Activated CD4-positive, alpha-beta memory T cell treated with anti-CD3 and anti-CD28 coated beads, Interleukin-2, amount 10 ng/mL, durations not matched to agents 7 days and 5 days (primary cell): ENCODE measurements around the gene UBE2G1. TPM values are rescaled to one million over a fixed set of nuclear protein-coding genes. Genes with fewer than 3 reads are reported as not detected.
"Not testable (repeated sequence)": the region's sequence is repeated elsewhere in the genome, so short reads cannot be mapped to it uniquely, and the experiment has no call there.

Experiments used
- CTCF ChIA-PET: fragments of 350-600 bp; sonication (Branson Sonifier 250); formaldehyde crosslinking; loops from one replicate; lab custom pipeline; 2021; ENCODE audit warnings: antibody characterized with exemption, inconsistent platforms; lab: Charles Lee
- POLR2A ChIA-PET: fragments of 350-600 bp; sonication (Branson Sonifier 250); formaldehyde crosslinking; loops from one replicate; lab custom pipeline; 2021; ENCODE audit warnings: antibody characterized with exemption; lab: Charles Lee
- DNase-seq: peaks from one replicate; pipeline ENCODE4 v3.0.0-alpha.2; 2020
- H3K27ac Mint-ChIP-seq: one replicate; pipeline ENCODE4 v1.8.0; 2021; ENCODE audit warnings: mild to moderate bottlenecking, mixed read lengths
- H3K27me3 Mint-ChIP-seq: one replicate; pipeline ENCODE4 v1.8.0; 2021; ENCODE audit warnings: mixed read lengths
- H3K36me3 Mint-ChIP-seq: one replicate; pipeline ENCODE4 v1.8.0; 2021; ENCODE audit warnings: low read depth, mixed read lengths
- H3K4me1 Mint-ChIP-seq: one replicate; pipeline ENCODE4 v1.8.0; 2021; ENCODE audit warnings: mixed read lengths
- H3K4me3 Mint-ChIP-seq: one replicate; pipeline ENCODE4 v1.8.0; 2021; ENCODE audit warnings: mild to moderate bottlenecking, mixed read lengths
- H3K9me3 Mint-ChIP-seq: one replicate; pipeline ENCODE4 v1.8.0; 2021; ENCODE audit warnings: mixed read lengths
- total RNA-seq, 2 experiments: library from RNA; stranded (reverse); gene quantifications; one replicate each; pipeline ENCODE4 v1.2.3, GENCODE V29; 2021

UBE2G1 gene
- total RNA-seq, 2 experiments from 2014 or later, result 65.3 to 66.4 TPM

GRCh38 chr17:4269915-4270314, 96.6 kb downstream of the UBE2G1 start:
- POLR2A ChIA-PET, result no interaction called here
- peaks cover 4% of the 10 kb centered on the region for H3K4me1 Mint-ChIP-seq
- CTCF ChIA-PET, result interaction anchor here (1.5 kb wide), 1 partner anchor 18 kb away, joined by 3 read pairs; no protein-coding TSS in a partner anchor
- H3K9me3 Mint-ChIP-seq, result no peaks in the 10 kb centered on the region
- no peak overlapping the region for H3K4me3 Mint-ChIP-seq
- DNase-seq, result no peak
- no peaks in the 10 kb centered on the region for H3K27me3 Mint-ChIP-seq
- H3K36me3 Mint-ChIP-seq, result peaks cover 28% of the 10 kb centered on the region
- no peak overlapping the region for H3K27ac Mint-ChIP-seq

- ChIA-PET CTCF (interaction anchor here (1.3 kb wide), 1 partner anchor 15 kb away, joined by 3 read pairs; no protein-coding TSS in a partner anchor), POLR2A (no interaction called here)
- H3K4me3 Mint-ChIP-seq, result no peak overlapping the region
- no peak overlapping the region for H3K27ac Mint-ChIP-seq
- H3K36me3 Mint-ChIP-seq, result peaks cover 31% of the 10 kb centered on the region
- no peak for DNase-seq
- H3K9me3 Mint-ChIP-seq, result no peaks in the 10 kb centered on the region
- no peaks in the 10 kb centered on the region for H3K27me3 Mint-ChIP-seq
- H3K4me1 Mint-ChIP-seq, result peaks cover 22% of the 10 kb centered on the region
These were observed 99.1 kb downstream of the UBE2G1 start for GRCh38 chr17:4267402-4267801.

GRCh38 chr17:4266550-4266949, 99.9 kb downstream of the UBE2G1 start:
- H3K9me3 Mint-ChIP-seq, result no peaks in the 10 kb centered on the region
- no peak overlapping the region for H3K27ac Mint-ChIP-seq
- peaks cover 34% of the 10 kb centered on the region for H3K36me3 Mint-ChIP-seq
- ChIA-PET CTCF (no interaction called here), POLR2A (no interaction called here)
- H3K4me3 Mint-ChIP-seq, result no peak overlapping the region
- H3K4me1 Mint-ChIP-seq, result peaks cover 29% of the 10 kb centered on the region
- no peaks in the 10 kb centered on the region for H3K27me3 Mint-ChIP-seq
- no peak for DNase-seq

- H3K9me3 Mint-ChIP-seq, result peaks cover 8% of the 10 kb centered on the region
- CTCF ChIA-PET, result interaction anchor here (0.6 to 1.3 kb wide), 4 partner anchors 12 to 293 kb away, joined by 3 to 4 read pairs (median 3); no protein-coding TSS in a partner anchor
These were observed 102.9 kb downstream of the UBE2G1 start, which contains the start of gene ANKFY1 for GRCh38 chr17:4263282-4264215. Gene ANKFY1 (minus strand): TSS chr17:4263979. CDS start chr17:4263941, 38 bp downstream.

GRCh38 chr17:4262703-4263102, 103.8 kb downstream of the UBE2G1 start:
- Mint-ChIP-seq H3K36me3 (peaks cover 51% of the 10 kb centered on the region), H3K27me3 (no peaks in the 10 kb centered on the region), H3K4me1 (peaks cover 41% of the 10 kb centered on the region), H3K27ac (peak overlapping the region; percentile 75), H3K4me3 (peak overlapping the region; percentile 91), H3K9me3 (peaks cover 12% of the 10 kb centered on the region)
- POLR2A ChIA-PET, result interaction anchor here (0.9 to 1.3 kb wide), 4 partner anchors 12 to 103 kb away, joined by 3 to 7 read pairs (median 4); partner anchors contain the start of gene UBE2G1
- no peak for DNase-seq
- CTCF ChIA-PET, result interaction anchor here (1.0 to 1.3 kb wide), 2 partner anchors 13 to 35 kb away, joined by 3 to 4 read pairs; no protein-coding TSS in a partner anchor

More at GRCh38 chr17:4263282-4264215, 102.9 kb downstream of the UBE2G1 start, which contains the start of gene ANKFY1:
- peak within 1 kb of the TSS; percentile 91 for H3K4me3 Mint-ChIP-seq
- POLR2A ChIA-PET, result interaction anchor here (0.7 to 1.4 kb wide), 11 partner anchors 9 to 120 kb away, joined by 3 to 7 read pairs (median 4); partner anchors contain the start of genes CYB5D2 and ZZEF1
- H3K27ac Mint-ChIP-seq, result peak within 1 kb of the TSS; percentile 81
- peaks cover 46% of the 10 kb centered on the region for H3K36me3 Mint-ChIP-seq
- H3K4me1 Mint-ChIP-seq, result peaks cover 37% of the 10 kb centered on the region
- H3K27me3 Mint-ChIP-seq, result no peaks in the 10 kb centered on the region
- peak; percentile 98 for DNase-seq

GRCh38 chr17:4261452-4261851, 105.0 kb downstream of the UBE2G1 start:
- Mint-ChIP-seq H3K4me1 (peaks cover 54% of the 10 kb centered on the region), H3K36me3 (peaks cover 60% of the 10 kb centered on the region), H3K27ac (no peak overlapping the region), H3K4me3 (peak overlapping the region; percentile 63), H3K9me3 (peaks cover 18% of the 10 kb centered on the region), H3K27me3 (no peaks in the 10 kb centered on the region)
- CTCF ChIA-PET, result interaction anchor here (0.8 to 1.5 kb wide), 3 partner anchors 12 to 159 kb away, joined by 3 to 7 read pairs (median 4); no protein-coding TSS in a partner anchor
- no peak for DNase-seq
- POLR2A ChIA-PET, result interaction anchor here (1.3 to 1.5 kb wide), 2 partner anchors 11 to 118 kb away, joined by 3 to 4 read pairs; no protein-coding TSS in a partner anchor

GRCh38 chr17:4258867-4259266, 107.6 kb downstream of the UBE2G1 start:
- DNase-seq, result no peak
- POLR2A ChIA-PET, result no interaction called here
- CTCF ChIA-PET, result interaction anchor here (0.6 to 2.0 kb wide), 4 partner anchors 9 to 162 kb away, joined by 3 to 10 read pairs (median 4); no protein-coding TSS in a partner anchor
- no peak overlapping the region for H3K4me3 Mint-ChIP-seq
- no peak overlapping the region for H3K27ac Mint-ChIP-seq
- peaks cover 18% of the 10 kb centered on the region for H3K9me3 Mint-ChIP-seq
- H3K4me1 Mint-ChIP-seq, result peaks cover 47% of the 10 kb centered on the region
- H3K36me3 Mint-ChIP-seq, result peaks cover 64% of the 10 kb centered on the region
- H3K27me3 Mint-ChIP-seq, result no peaks in the 10 kb centered on the region

- H3K27ac Mint-ChIP-seq, result no peak overlapping the region
- DNase-seq, result no peak
- ChIA-PET POLR2A (no interaction called here), CTCF (interaction anchor here (1.5 kb wide), 1 partner anchor 9 kb away, joined by 4 read pairs; no protein-coding TSS in a partner anchor)
- H3K36me3 Mint-ChIP-seq, result peaks cover 60% of the 10 kb centered on the region
- H3K9me3 Mint-ChIP-seq, result peaks cover 18% of the 10 kb centered on the region
- peaks cover 42% of the 10 kb centered on the region for H3K4me1 Mint-ChIP-seq
- H3K4me3 Mint-ChIP-seq, result no peak overlapping the region
- no peaks in the 10 kb centered on the region for H3K27me3 Mint-ChIP-seq
These were observed 109.5 kb downstream of the UBE2G1 start for GRCh38 chr17:4256952-4257351.

GRCh38 chr17:4255271-4255670, 111.2 kb downstream of the UBE2G1 start:
- peaks cover 48% of the 10 kb centered on the region for H3K36me3 Mint-ChIP-seq

GRCh38 chr17:4250887-4251286, 115.6 kb downstream of the UBE2G1 start:
- ChIA-PET CTCF (interaction anchor here (1.0 to 3.3 kb wide), 8 partner anchors 8 to 170 kb away, joined by 3 to 12 read pairs (median 6); partner anchors contain the start of gene ANKFY1), POLR2A (interaction anchor here (1.0 to 1.7 kb wide), 2 partner anchors 11 to 12 kb away, joined by 4 to 7 read pairs; no protein-coding TSS in a partner anchor)
- Mint-ChIP-seq H3K27me3 (no peaks in the 10 kb centered on the region), H3K9me3 (no peaks in the 10 kb centered on the region), H3K4me1 (peaks cover 48% of the 10 kb centered on the region), H3K4me3 (no peak overlapping the region), H3K36me3 (peaks cover 32% of the 10 kb centered on the region), H3K27ac (no peak overlapping the region)
- DNase-seq, result no peak

More at GRCh38 chr17:4255271-4255670, 111.2 kb downstream of the UBE2G1 start:
- Mint-ChIP-seq H3K9me3 (peaks cover 18% of the 10 kb centered on the region), H3K4me1 (peaks cover 42% of the 10 kb centered on the region)
- ChIA-PET POLR2A (interaction anchor here (0.7 kb wide), 1 partner anchor 221 kb away, joined by 3 read pairs; no protein-coding TSS in a partner anchor), CTCF (interaction anchor here (1.4 kb wide), 1 partner anchor 55 kb away, joined by 5 read pairs; no protein-coding TSS in a partner anchor)
- not testable (repeated sequence) for H3K4me3 Mint-ChIP-seq, H3K27me3 Mint-ChIP-seq, DNase-seq, H3K27ac Mint-ChIP-seq

- POLR2A ChIA-PET, result interaction anchor here (0.7 kb wide), 1 partner anchor 212 kb away, joined by 3 read pairs; no protein-coding TSS in a partner anchor
- peaks cover 44% of the 10 kb centered on the region for H3K4me1 Mint-ChIP-seq
- no peaks in the 10 kb centered on the region for H3K9me3 Mint-ChIP-seq
These were observed 116.9 kb downstream of the UBE2G1 start for GRCh38 chr17:4249452-4250029.

More at GRCh38 chr17:4249452-4250029, 116.9 kb downstream of the UBE2G1 start:
- CTCF ChIA-PET, result interaction anchor here (0.6 to 3.3 kb wide), 12 partner anchors 9 to 223 kb away, joined by 3 to 12 read pairs (median 4); no protein-coding TSS in a partner anchor
- no peak for DNase-seq
- H3K27me3 Mint-ChIP-seq, result no peaks in the 10 kb centered on the region
- H3K36me3 Mint-ChIP-seq, result peaks cover 30% of the 10 kb centered on the region
- peak overlapping the region; percentile 6 for H3K27ac Mint-ChIP-seq
- no peak overlapping the region for H3K4me3 Mint-ChIP-seq
